Measurements from ENCODE around the gene RNF32.

GRCh38 chr7:156677374-156678054 is 36.9 kb downstream of the RNF32 start:
- no peak for TF ChIP-seq POLR2A (IDR thresholded peaks at IDR 0.05; ENCODE audit: low read depth, low read length)
- TF ChIP-seq POLR2AphosphoS5 (IDR thresholded peaks at IDR 0.05; ENCODE audit: low read depth, low read length): no peak
- no peak for TF ChIP-seq SPI1 (IDR thresholded peaks at IDR 0.05; ENCODE audit: low read depth, low read length)

Data from GM12891 (cell line).